A673 (cell line): ENCODE data around the gene EIF5. TPM values are rescaled to one million over a fixed set of nuclear protein-coding genes. Genes with fewer than 3 reads are reported as not detected.

Experiments
- BruUV-seq: library from RNA; stranded (reverse); fragments of 400-500 nt; replicated peaks from 2 replicates; lab custom pipeline; 2021; lab: Mats Ljungman, UMichigan
- CTCF ChIA-PET: fragments of 300-600 bp; sonication (Branson Sonifier 250); formaldehyde crosslinking; loops from one replicate; lab custom pipeline; 2022; ENCODE audit warnings: antibody characterized with exemption; lab: Charles Lee
- POLR2A ChIA-PET: fragments of 300-600 bp; sonication (Branson Sonifier 250); formaldehyde crosslinking; loops from one replicate; lab custom pipeline; 2022; ENCODE audit warnings: antibody characterized with exemption; ENCODE audit not compliant: low non-redundant PET; lab: Charles Lee
- DNase-seq: peaks from one replicate; pipeline ENCODE4 v3.0.0-alpha.2; 2015; ENCODE audit warnings: low spot score
- H3K27ac ChIP-seq: fragments of 200-600 bp; sonication (generic); 2 replicates; pipeline ENCODE4 v1.5.1; 2016; ENCODE audit warnings: mixed run types, low read depth, mild to moderate bottlenecking, mixed read lengths, antibody characterized with exemption, low read length; ENCODE audit not compliant: poor library complexity, severe bottlenecking
- H3K27me3 ChIP-seq: fragments of 200-600 bp; sonication (generic); replicated peaks from 2 replicates; pipeline ENCODE4 v1.6.1; 2017; ENCODE audit warnings: mixed run types, low read depth, mild to moderate bottlenecking, mixed read lengths, antibody characterized with exemption, low read length; ENCODE audit not compliant: insufficient read depth, poor library complexity
- H3K36me3 ChIP-seq: fragments of 200-600 bp; sonication (generic); 2 replicates; pipeline ENCODE4 v1.6.1; 2016; ENCODE audit warnings: mixed run types, mild to moderate bottlenecking, mixed read lengths, antibody characterized with exemption, low read length; ENCODE audit not compliant: insufficient read depth, poor library complexity, severe bottlenecking
- H3K4me1 ChIP-seq: fragments of 200-600 bp; sonication (generic); 2 replicates; pipeline ENCODE4 v1.6.1; 2017; ENCODE audit warnings: mixed run types, mild to moderate bottlenecking, mixed read lengths, antibody characterized with exemption, low read length; ENCODE audit not compliant: insufficient read depth, poor library complexity, severe bottlenecking
- H3K4me3 ChIP-seq: fragments of 200-600 bp; sonication (generic); 2 replicates; pipeline ENCODE4 v1.5.1; 2016; ENCODE audit warnings: low read depth, mixed run types, mild to moderate bottlenecking, mixed read lengths, low read length; ENCODE audit not compliant: poor library complexity, severe bottlenecking
- H3K9me3 ChIP-seq: fragments of 200-600 bp; sonication (generic); 2 replicates; pipeline ENCODE4 v1.6.1; 2016; ENCODE audit warnings: mixed run types, low read depth, mild to moderate bottlenecking, mixed read lengths, antibody characterized with exemption, low read length; ENCODE audit not compliant: poor library complexity, severe bottlenecking
- EZH2 ChIP-seq: fragments of 200-600 bp; sonication (generic); IDR thresholded peaks from 2 replicates; pipeline ENCODE4 v1.6.1; 2017; ENCODE audit warnings: borderline replicate concordance, low read depth, mild to moderate bottlenecking, mixed read lengths, antibody characterized with exemption, low read length; ENCODE audit not compliant: poor library complexity, severe bottlenecking
- intact Hi-C: fragments of 100-400 bp; cut with micrococcal nuclease; formaldehyde crosslinking; loops from one replicate; pipeline ENCODE4 v1.10.0; 2022; ENCODE audit not compliant: unreplicated experiment
- total RNA-seq: library from RNA; stranded (reverse); gene quantifications from 2 replicates; pipeline ENCODE4 v1.2.3, GENCODE V29; 2021
- TF ChIP-seq, protein P1 (sequence below): fragments of 300-800, 200-600 bp; sonication (generic); conservative IDR thresholded peaks from 2 replicates; pipeline ENCODE4 v1.5.1; 2017; ENCODE audit warnings: low read depth, mild to moderate bottlenecking, antibody characterized with exemption, low read length, moderate library complexity, mixed read lengths

Gene EIF5
- total RNA-seq, 1 experiment from 2014 or later: 446 TPM

DNA sequence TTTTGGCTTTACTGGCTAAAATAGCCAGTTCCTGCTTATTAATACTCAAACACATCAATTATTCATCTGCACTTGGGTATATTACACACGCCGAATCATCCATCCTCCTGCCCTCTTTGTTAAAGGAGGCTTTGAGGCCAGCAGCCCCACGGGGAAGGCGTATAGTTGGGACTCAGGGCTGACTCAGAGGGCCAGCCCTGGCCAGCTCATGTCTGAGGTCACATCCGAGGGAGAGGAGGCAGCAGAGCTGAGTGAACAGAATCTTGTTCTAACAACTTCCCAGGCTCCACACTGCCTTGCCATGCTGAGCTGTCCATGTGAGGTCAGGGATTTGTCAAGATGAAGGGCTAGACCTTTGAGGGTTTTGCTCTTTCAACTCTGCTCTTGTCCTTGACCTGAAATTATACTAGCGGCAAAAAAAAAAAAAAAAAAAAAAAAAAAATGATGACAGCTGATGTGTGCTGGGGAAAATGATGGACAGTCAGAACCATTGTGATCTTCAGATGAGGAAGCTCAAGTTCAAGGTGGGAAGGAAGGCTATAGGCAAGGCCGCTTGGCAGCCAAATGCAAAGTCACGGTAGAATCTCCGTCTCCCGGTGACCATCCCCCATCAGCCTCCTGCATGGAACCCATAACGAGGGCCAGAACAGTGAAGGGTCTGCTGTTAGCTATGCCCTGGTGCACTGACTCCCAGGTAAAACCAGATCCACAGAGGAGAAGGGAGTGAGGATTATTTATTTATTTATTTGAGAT, 38.7 kb downstream of the EIF5 start:
- H3K9me3 ChIP-seq: no peaks in the 10 kb centered on the region
- no peak for DNase-seq
- no peak for TF ChIP-seq EZH2
- TF ChIP-seq, protein P1, sequence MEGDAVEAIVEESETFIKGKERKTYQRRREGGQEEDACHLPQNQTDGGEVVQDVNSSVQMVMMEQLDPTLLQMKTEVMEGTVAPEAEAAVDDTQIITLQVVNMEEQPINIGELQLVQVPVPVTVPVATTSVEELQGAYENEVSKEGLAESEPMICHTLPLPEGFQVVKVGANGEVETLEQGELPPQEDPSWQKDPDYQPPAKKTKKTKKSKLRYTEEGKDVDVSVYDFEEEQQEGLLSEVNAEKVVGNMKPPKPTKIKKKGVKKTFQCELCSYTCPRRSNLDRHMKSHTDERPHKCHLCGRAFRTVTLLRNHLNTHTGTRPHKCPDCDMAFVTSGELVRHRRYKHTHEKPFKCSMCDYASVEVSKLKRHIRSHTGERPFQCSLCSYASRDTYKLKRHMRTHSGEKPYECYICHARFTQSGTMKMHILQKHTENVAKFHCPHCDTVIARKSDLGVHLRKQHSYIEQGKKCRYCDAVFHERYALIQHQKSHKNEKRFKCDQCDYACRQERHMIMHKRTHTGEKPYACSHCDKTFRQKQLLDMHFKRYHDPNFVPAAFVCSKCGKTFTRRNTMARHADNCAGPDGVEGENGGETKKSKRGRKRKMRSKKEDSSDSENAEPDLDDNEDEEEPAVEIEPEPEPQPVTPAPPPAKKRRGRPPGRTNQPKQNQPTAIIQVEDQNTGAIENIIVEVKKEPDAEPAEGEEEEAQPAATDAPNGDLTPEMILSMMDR: no peak
- POLR2A ChIA-PET: no interaction called here
- no peak overlapping the region for H3K27ac ChIP-seq
- no peak overlapping the region for H3K4me3 ChIP-seq
- BruUV-seq: no TSS peak
- no peaks in the 10 kb centered on the region for H3K27me3 ChIP-seq
- H3K4me1 ChIP-seq: no peaks in the 10 kb centered on the region
- intact Hi-C loops: no loop called here
- CTCF ChIA-PET: no interaction called here
- H3K36me3 ChIP-seq: no peaks in the 10 kb centered on the region

DNA sequence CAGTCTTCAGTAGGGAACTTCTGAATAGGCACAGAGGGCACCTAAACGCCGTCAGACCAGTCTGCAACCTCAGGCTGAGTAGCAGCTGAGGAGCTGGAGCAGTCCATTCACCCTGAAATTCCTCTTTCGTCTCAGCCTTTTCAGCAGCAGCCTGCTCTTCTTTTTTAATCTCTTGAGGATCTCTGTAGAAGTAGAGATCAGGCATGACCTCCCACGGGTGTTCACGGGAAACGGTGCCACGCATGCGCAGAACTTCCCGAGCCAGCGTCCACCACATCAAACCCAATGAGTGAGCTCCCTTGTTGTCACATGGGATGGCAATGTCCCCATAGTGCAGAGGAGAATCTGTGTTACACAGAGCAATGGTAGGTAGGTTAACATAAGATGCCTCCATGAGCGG, 40.1 kb downstream of the EIF5 start:
- DNase-seq: peak; percentile 53
- H3K9me3 ChIP-seq: no peaks in the 10 kb centered on the region
- no peaks in the 10 kb centered on the region for H3K27me3 ChIP-seq
- ChIA-PET POLR2A (no interaction called here), CTCF (interaction anchor here (0.6 kb wide), 1 partner anchor 58 kb away, joined by 3 read pairs; no protein-coding TSS in a partner anchor)
- intact Hi-C loops: no loop called here
- H3K27ac ChIP-seq: no peak overlapping the region
- no peaks in the 10 kb centered on the region for H3K36me3 ChIP-seq
- H3K4me3 ChIP-seq: peak overlapping the region; percentile 21
- TF ChIP-seq EZH2: no peak
- TF ChIP-seq, protein P1: no peak
- BruUV-seq: no TSS peak
- H3K4me1 ChIP-seq: no peaks in the 10 kb centered on the region

DNA sequence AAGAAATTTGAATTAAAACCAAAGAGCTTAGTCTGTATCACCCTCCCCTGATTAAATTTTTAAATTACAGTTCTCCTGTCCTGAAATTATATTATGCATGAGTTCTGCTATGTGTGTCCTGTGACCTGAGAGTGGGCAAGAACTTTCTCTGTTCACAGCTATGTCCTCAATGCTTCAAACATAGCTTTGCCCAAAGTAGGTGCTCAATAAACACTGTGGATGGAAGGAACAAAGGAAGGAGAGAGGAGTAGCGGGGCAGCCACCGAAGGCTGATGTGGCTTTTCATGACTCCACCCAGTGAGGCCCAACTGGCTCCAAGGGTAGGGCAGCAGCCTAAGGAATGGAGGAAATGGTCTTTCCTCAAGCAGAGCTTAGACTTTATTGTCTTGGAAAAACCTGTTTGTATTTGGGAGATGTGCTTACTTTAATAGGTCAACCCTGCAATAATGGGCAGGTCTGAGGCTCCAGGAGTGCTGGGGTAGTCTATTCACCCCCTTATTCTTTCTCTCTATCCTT, 43.5 kb downstream of the EIF5 start:
- BruUV-seq: no TSS peak
- CTCF ChIA-PET: no interaction called here
- Histone ChIP-seq H3K36me3 (no peaks in the 10 kb centered on the region), H3K9me3 (no peaks in the 10 kb centered on the region), H3K4me3 (no peak overlapping the region), H3K27me3 (no peaks in the 10 kb centered on the region), H3K4me1 (no peaks in the 10 kb centered on the region), H3K27ac (no peak overlapping the region)
- TF ChIP-seq, protein P1: no peak
- no peak for TF ChIP-seq EZH2
- intact Hi-C loops: no loop called here
- POLR2A ChIA-PET: interaction anchor here (0.5 kb wide), 1 partner anchor 1545 kb away, joined by 5 read pairs; no protein-coding TSS in a partner anchor
- no peak for DNase-seq
